H1 (cell line): ENCODE measurements around the gene NBPF3. TPM values are rescaled to one million over a fixed set of nuclear protein-coding genes. Genes with fewer than 3 reads are reported as not detected.

Experiments
- CTCF ChIA-PET: fragments of 300-600 bp; sonication (Branson Sonifier 250); formaldehyde crosslinking; loops from one replicate; lab custom pipeline; 2021; ENCODE audit not compliant: partially characterized antibody; lab: Charles Lee
- POLR2A ChIA-PET: fragments of 300-600 bp; sonication (Branson Sonifier 250); formaldehyde crosslinking; loops from one replicate; lab custom pipeline; 2021; ENCODE audit warnings: inconsistent platforms; ENCODE audit not compliant: partially characterized antibody; lab: Charles Lee
- DNase-seq, 2 experiments: peaks; one replicate each; pipeline versions ENCODE4 v3.0.0 to v3.0.0-alpha.2; 2010 to 2022; ENCODE audit warnings: low spot score in 2 of 2, low read depth in 1 of 2, mixed read lengths in 1 of 2
- FAIRE-seq: peaks from 2 replicates; lab custom pipeline; 2011; peaks lifted over from hg19 to GRCh38; lab: Jason Lieb, UNC
- H2AFZ ChIP-seq: 2 replicates; pipeline ENCODE4 v1.8.1; 2012; ENCODE audit warnings: low read length, inconsistent platforms
- H2AK5ac ChIP-seq: 2 replicates; pipeline ENCODE4 v1.6.1; 2013; ENCODE audit warnings: low read depth, low read length
- H2BK120ac ChIP-seq: replicated peaks from 2 replicates; pipeline ENCODE3; 2013; ENCODE audit warnings: low read depth, low read length, inconsistent platforms
- H2BK12ac ChIP-seq: 2 replicates; pipeline ENCODE4 v1.6.1; 2013; ENCODE audit warnings: low read depth, low read length
- H2BK15ac ChIP-seq: 2 replicates; pipeline ENCODE4 v1.6.1; 2013; ENCODE audit warnings: low read length
- H2BK20ac ChIP-seq: 2 replicates; pipeline ENCODE4 v1.6.1; 2013; ENCODE audit warnings: low read length
- H2BK5ac ChIP-seq: 2 replicates; pipeline ENCODE4 v1.6.1; 2013; ENCODE audit warnings: low read depth, low read length
- H3K14ac ChIP-seq: 2 replicates; pipeline ENCODE4 v1.6.1; 2013; ENCODE audit warnings: inconsistent platforms; ENCODE audit not compliant: insufficient read length
- H3K18ac ChIP-seq: 2 replicates; pipeline ENCODE4 v1.6.1; 2013; ENCODE audit warnings: low read length; ENCODE audit errors: extremely low read depth
- H3K23ac ChIP-seq: 2 replicates; pipeline ENCODE4 v1.6.1; 2013; ENCODE audit warnings: inconsistent platforms; ENCODE audit not compliant: insufficient read length
- H3K23me2 ChIP-seq: 2 replicates; pipeline ENCODE4 v1.6.1; 2013; ENCODE audit warnings: low read depth, low read length
- H3K27ac ChIP-seq: 2 replicates; pipeline ENCODE4 v1.6.1; 2011; ENCODE audit warnings: low read depth, low read length, inconsistent platforms
- H3K27me3 ChIP-seq, 4 experiments: replicated peaks in 1 of 4; 1 replicate in 1 of 4; 2 replicates in 3 of 4; pipeline versions ENCODE4 v1.6.1 to v1.8.1; 2011 to 2013; ENCODE audit warnings: low read length in 3 of 4, mild to moderate bottlenecking in 3 of 4, inconsistent platforms in 2 of 4, mixed read lengths in 2 of 4, moderate library complexity in 1 of 4; ENCODE audit not compliant: control insufficient read depth in 3 of 4, insufficient read depth in 3 of 4; ENCODE audit errors: extremely low read depth in 1 of 4
- H3K36me3 ChIP-seq, 4 experiments: 2 replicates each; pipeline versions ENCODE4 v1.6.1 to v1.8.1; 2011 to 2013; ENCODE audit warnings: mild to moderate bottlenecking in 4 of 4, low read length in 3 of 4, moderate library complexity in 2 of 4, control low read depth in 1 of 4, inconsistent platforms in 1 of 4; ENCODE audit not compliant: insufficient read depth in 4 of 4, control insufficient read depth in 2 of 4
- H3K4ac ChIP-seq: replicated peaks from 2 replicates; pipeline ENCODE3; 2013; ENCODE audit warnings: low read length, low read depth, mixed read lengths, inconsistent platforms; ENCODE audit not compliant: insufficient read length
- H3K4me1 ChIP-seq, 4 experiments: replicated peaks in 1 of 4; 1 replicate in 1 of 4; 2 replicates in 3 of 4; pipeline versions ENCODE4 v1.6.1 to v1.8.1; 2011 to 2013; ENCODE audit warnings: low read length in 3 of 4, inconsistent platforms in 2 of 4, mixed read lengths in 1 of 4; ENCODE audit not compliant: insufficient read depth in 4 of 4, control insufficient read depth in 3 of 4
- H3K4me2 ChIP-seq, 2 experiments: 2 replicates each; pipeline versions ENCODE4 v1.6.1 to v1.8.1; 2011 to 2013; ENCODE audit warnings: low read depth in 2 of 2, low read length in 2 of 2, control low read depth in 1 of 2, inconsistent platforms in 1 of 2, mild to moderate bottlenecking in 1 of 2; ENCODE audit not compliant: insufficient read depth in 1 of 2
- H3K4me3 ChIP-seq, 4 experiments: fragments of 200-600, 300-600 bp in 1 of 4; sonication (generic), shearing (Covaris generic), sonication (Bioruptor Twin) in 1 of 4; 2 replicates each; pipeline versions ENCODE4 v1.5.1 to v1.8.1; 2011 to 2016; ENCODE audit warnings: low read length in 4 of 4, low read depth in 3 of 4, control low read depth in 2 of 4, inconsistent platforms in 2 of 4, mild to moderate bottlenecking in 2 of 4, mixed read lengths in 1 of 4, moderate library complexity in 1 of 4; ENCODE audit not compliant: insufficient read depth in 2 of 4; ENCODE audit errors: extremely low read depth in 1 of 4
- H3K56ac ChIP-seq: replicated peaks from 2 replicates; pipeline ENCODE3; 2013; ENCODE audit warnings: low read depth, mild to moderate bottlenecking, mixed read lengths, low read length, inconsistent platforms; ENCODE audit not compliant: insufficient read length
- H3K79me1 ChIP-seq: 2 replicates; pipeline ENCODE4 v1.6.1; 2013; ENCODE audit warnings: low read depth, low read length, control low read depth
- H3K79me2 ChIP-seq, 2 experiments: 2 replicates each; pipeline versions ENCODE4 v1.6.1 to v1.8.1; 2012 to 2013; ENCODE audit warnings: low read length in 2 of 2, mild to moderate bottlenecking in 2 of 2, inconsistent platforms in 1 of 2; ENCODE audit not compliant: insufficient read depth in 2 of 2, control insufficient read depth in 1 of 2
- H3K9ac ChIP-seq, 4 experiments: replicated peaks in 1 of 4; 1 replicate in 1 of 4; 2 replicates in 3 of 4; pipeline versions ENCODE4 v1.6.1 to v1.8.1; 2011 to 2013; ENCODE audit warnings: low read depth in 3 of 4, low read length in 3 of 4, control low read depth in 2 of 4, mild to moderate bottlenecking in 2 of 4, moderate library complexity in 2 of 4, inconsistent platforms in 1 of 4; ENCODE audit errors: extremely low read depth in 1 of 4
- H3K9me3 ChIP-seq, 2 experiments: 2 replicates each; pipeline versions ENCODE4 v1.6.1 to v1.8.1; 2012 to 2013; ENCODE audit warnings: mild to moderate bottlenecking in 2 of 2, moderate library complexity in 2 of 2, control low read depth in 1 of 2, inconsistent platforms in 1 of 2, low read depth in 1 of 2, low read length in 1 of 2, mixed read lengths in 1 of 2; ENCODE audit not compliant: insufficient read depth in 2 of 2
- H4K20me1 ChIP-seq, 2 experiments: replicated peaks in 1 of 2; 2 replicates each; pipeline versions ENCODE3 to v1.8.1; 2011 to 2013; ENCODE audit warnings: inconsistent platforms in 2 of 2, low read length in 2 of 2, mild to moderate bottlenecking in 1 of 2; ENCODE audit not compliant: insufficient read depth in 2 of 2, control insufficient read depth in 1 of 2
- H4K5ac ChIP-seq: 2 replicates; pipeline ENCODE4 v1.6.1; 2013; ENCODE audit warnings: low read length, low read depth, mixed read lengths, inconsistent platforms; ENCODE audit not compliant: insufficient read length
- H4K8ac ChIP-seq: 2 replicates; pipeline ENCODE4 v1.8.0; 2013; ENCODE audit warnings: mild to moderate bottlenecking, moderate library complexity, low read length, inconsistent platforms; ENCODE audit not compliant: insufficient read depth; ENCODE audit errors: extremely low read depth
- H4K91ac ChIP-seq: replicated peaks from 2 replicates; pipeline ENCODE3; 2013; ENCODE audit warnings: low read length, mixed read lengths, inconsistent platforms; ENCODE audit not compliant: insufficient read length
- CEBPB ChIP-seq: IDR thresholded peaks from 2 replicates; pipeline ENCODE4 v1.6.1; 2012; ENCODE audit warnings: low read depth, low read length
- CREB1 ChIP-seq: IDR thresholded peaks from 2 replicates; pipeline ENCODE4 v1.6.1; 2012; ENCODE audit warnings: inconsistent platforms
- EZH2 ChIP-seq: fragments of 200-600 bp; sonication (generic); IDR thresholded peaks from 2 replicates; pipeline ENCODE4 v1.7.1; 2012; ENCODE audit warnings: low read depth, mild to moderate bottlenecking, moderate library complexity, low read length, inconsistent platforms; ENCODE audit not compliant: severe bottlenecking
- JUND ChIP-seq: IDR thresholded peaks from 2 replicates; pipeline ENCODE4 v1.6.1; 2011; ENCODE audit warnings: mild to moderate bottlenecking, improper control_type of control experiment, low read length
- MAX ChIP-seq: IDR thresholded peaks from 2 replicates; pipeline ENCODE4 v1.6.1; 2012; ENCODE audit warnings: inconsistent platforms
- PHF8 ChIP-seq: fragments of 200-600 bp; sonication (generic); conservative IDR thresholded peaks from 2 replicates; pipeline ENCODE4 v1.7.1; 2012; ENCODE audit warnings: low read depth, mild to moderate bottlenecking, inconsistent platforms, low read length, moderate library complexity
- POLR2A ChIP-seq, 2 experiments: IDR thresholded peaks; 1 replicate in 1 of 2; 2 replicates in 1 of 2; pipeline ENCODE4 v1.6.1; 2011; ENCODE audit warnings: low read depth in 2 of 2, low read length in 2 of 2, mild to moderate bottlenecking in 2 of 2; ENCODE audit errors: control extremely low read depth in 1 of 2
- RBBP5 ChIP-seq: IDR thresholded peaks from 2 replicates; pipeline ENCODE4 v1.7.1; 2012; ENCODE audit warnings: low read depth, mild to moderate bottlenecking, inconsistent platforms, low read length, moderate library complexity, borderline replicate concordance
- SP4 ChIP-seq: IDR thresholded peaks from 2 replicates; pipeline ENCODE4 v1.6.1; 2012; ENCODE audit warnings: low read length, inconsistent platforms
- SUZ12 ChIP-seq: fragments of 200-600 bp; sonication (generic); IDR thresholded peaks from 2 replicates; pipeline ENCODE4 v1.6.1; 2012; ENCODE audit warnings: mild to moderate bottlenecking, inconsistent platforms, low read length, moderate library complexity, mixed read lengths
- TAF7 ChIP-seq: optimal IDR thresholded peaks from 2 replicates; pipeline ENCODE3; 2011; ENCODE audit warnings: low read depth, mild to moderate bottlenecking, inconsistent platforms, low read length, moderate library complexity, borderline replicate concordance
- TCF12 ChIP-seq: IDR thresholded peaks from 2 replicates; pipeline ENCODE4 v1.6.1; 2011; ENCODE audit warnings: low read depth, mild to moderate bottlenecking, low read length
- USF2 ChIP-seq: IDR thresholded peaks from 2 replicates; pipeline ENCODE4 v1.6.1; 2011; ENCODE audit warnings: low read length, improper control_type of control experiment
- WGBS, 2 experiments: shearing (Covaris generic) in 1 of 2; methylation state at CpG; one replicate each; pipeline versions ENCODE4 v1.1.6 to v1.1.7; 2013 to 2015; ENCODE audit warnings: low lambda C conversion rate in 2 of 2, mixed read lengths in 2 of 2, inconsistent platforms in 1 of 2, low coverage in 1 of 2, missing lambda C conversion rate in 1 of 2; ENCODE audit not compliant: insufficient replicate concordance in 2 of 2, insufficient coverage in 1 of 2, insufficient read length in 1 of 2; ENCODE audit errors: extremely low coverage in 1 of 2, missing lambda C conversion rate in 1 of 2; 5-methylcytosine and 5-hydroxymethylcytosine counted together
- polyA plus RNA-seq, 7 experiments: library from polyadenylated mRNA; depleted of rRNA in 3 of 7; stranded (reverse) in 5 of 7; unstranded in 2 of 7; fragments of >200 nt in 5 of 7; fragments of 200-250 nt in 2 of 7; gene quantifications; 1 replicate in 5 of 7; 2 replicates in 1 of 7; 4 replicates in 1 of 7; pipeline versions ENCODE4 v1.2.1 to v1.2.3, GENCODE V29; 2011 to 2013; ENCODE audit warnings: missing spikeins in 2 of 7, mixed read lengths in 2 of 7
- total RNA-seq: library from RNA; stranded (reverse); fragmentation: NEBNext Ultra II Directional; extraction: Animal tissue kit (Norgen Biotek cat#: 25700); gene quantifications from 2 replicates; pipeline ENCODE4 v1.2.1, GENCODE V29; 2021

NBPF3 gene
- total and polyA plus RNA-seq, 2 of the 8 experiments (the other 6 are each of a cell fraction or from before 2014, with no cell fraction given): 3.8 to 4.3 TPM

GRCh38 chr1:21391497-21391896, 48.4 kb upstream of the NBPF3 start:
- CTCF ChIA-PET: no interaction called here
- WGBS, 2 experiments: 98% methylated on average over 4 of the region's 4 CpGs; no CpG with 5 or more reads in 1 of the 2 experiments

More at GRCh38 chr1:21391497-21391896, 48.4 kb upstream of the NBPF3 start:
- H2BK5ac ChIP-seq: no peak overlapping the region
- no peak overlapping the region for H3K56ac ChIP-seq
- POLR2A ChIA-PET: no interaction called here
- no peak for TF ChIP-seq JUND
- TF ChIP-seq SP4: no peak
- no peak for TF ChIP-seq USF2
- no peak for TF ChIP-seq SUZ12
- no peak for TF ChIP-seq TCF12
- no peak for TF ChIP-seq EZH2
- no peak for TF ChIP-seq MAX
- no peak for TF ChIP-seq RBBP5
- no peak for TF ChIP-seq CEBPB
- no peak for TF ChIP-seq PHF8
- no peak for TF ChIP-seq TAF7
- TF ChIP-seq POLR2A (IDR thresholded peaks at IDR 0.05; ENCODE audit: control extremely low read depth in 1 of 2, low read depth in 2 of 2, low read length in 2 of 2): no peak
- no peak for TF ChIP-seq CREB1
- no peaks in the 10 kb centered on the region for H3K23me2 ChIP-seq
- no peak overlapping the region for H4K5ac ChIP-seq
- H3K18ac ChIP-seq: no peak overlapping the region
- H3K9me3 ChIP-seq: peaks cover 2 to 5% of the 10 kb centered on the region in 2 experiments; a peak in 1 of 4 replicates
- no peaks in the 10 kb centered on the region for H3K79me1 ChIP-seq
- no peak overlapping the region for H3K14ac ChIP-seq
- H2BK15ac ChIP-seq: no peak overlapping the region
- FAIRE-seq: no peak
- no peak overlapping the region for H4K91ac ChIP-seq
- H4K8ac ChIP-seq: no peak overlapping the region
- H2BK20ac ChIP-seq: no peak overlapping the region
- H3K27me3 ChIP-seq: no peaks in the 10 kb centered on the region
- no peak overlapping the region for H3K27ac ChIP-seq
- no peaks in the 10 kb centered on the region for H4K20me1 ChIP-seq
- no peak for DNase-seq
- H3K4me1 ChIP-seq: no peaks in the 10 kb centered on the region
- H3K23ac ChIP-seq: no peak overlapping the region
- H3K4ac ChIP-seq: no peak overlapping the region
- H3K36me3 ChIP-seq: no peaks in the 10 kb centered on the region
- no peak overlapping the region for H2AK5ac ChIP-seq
- no peak overlapping the region for H2BK12ac ChIP-seq
- no peaks in the 10 kb centered on the region for H3K79me2 ChIP-seq
- H2AFZ ChIP-seq: no peak overlapping the region
- H3K4me2 ChIP-seq: no peak overlapping the region
- no peak overlapping the region for H3K9ac ChIP-seq
- H3K4me3 ChIP-seq: no peak overlapping the region
- H2BK120ac ChIP-seq: no peak overlapping the region
